DMS153 treated with DMSO at 0.1 percent for 48 hours (cell line): ENCODE results near the gene TECTB.

Source experiments
- DNase-seq: peaks from one replicate; lab custom pipeline; 2025; ENCODE audit not compliant: unreplicated experiment; lab: John Stamatoyannopoulos, UW

Gene TECTB

DNA sequence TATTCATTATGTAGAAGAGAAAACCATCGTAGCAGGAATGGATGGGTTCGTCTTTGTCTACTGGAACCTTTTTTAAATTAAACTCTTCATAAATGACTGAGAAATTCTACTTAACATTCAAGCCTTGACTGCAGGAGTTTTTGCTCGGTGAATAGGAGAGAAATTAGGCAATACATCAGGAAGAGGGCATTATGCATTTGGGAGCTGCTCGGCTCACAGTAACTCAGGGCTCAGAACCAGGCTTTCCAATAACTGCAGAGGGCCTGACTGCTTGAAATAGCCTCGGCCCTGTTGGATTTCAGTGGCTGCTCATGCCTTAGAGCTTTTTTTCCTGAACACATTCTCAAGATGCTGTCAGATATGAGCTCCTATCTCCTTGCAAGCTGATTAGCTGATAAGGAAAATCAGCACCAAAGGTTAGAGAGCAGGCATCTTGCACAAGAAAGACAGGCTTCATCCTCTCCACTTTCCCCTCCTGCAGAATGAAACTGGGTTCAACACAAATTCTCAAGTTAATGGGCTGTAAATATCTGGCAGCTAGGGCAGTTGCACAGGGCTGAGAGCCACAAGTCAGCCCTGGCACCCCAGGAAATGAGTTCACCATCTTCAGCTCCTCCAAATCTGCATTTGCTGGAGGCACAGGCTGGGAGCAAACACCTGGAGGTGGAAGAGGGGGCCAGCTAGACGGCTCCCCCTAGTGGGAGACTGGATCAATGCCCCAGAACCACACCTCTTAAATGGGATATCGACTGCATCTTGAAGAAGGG lies 24.3 kb downstream of the TECTB start:
- DNase-seq, result peak; percentile 1

DNA sequence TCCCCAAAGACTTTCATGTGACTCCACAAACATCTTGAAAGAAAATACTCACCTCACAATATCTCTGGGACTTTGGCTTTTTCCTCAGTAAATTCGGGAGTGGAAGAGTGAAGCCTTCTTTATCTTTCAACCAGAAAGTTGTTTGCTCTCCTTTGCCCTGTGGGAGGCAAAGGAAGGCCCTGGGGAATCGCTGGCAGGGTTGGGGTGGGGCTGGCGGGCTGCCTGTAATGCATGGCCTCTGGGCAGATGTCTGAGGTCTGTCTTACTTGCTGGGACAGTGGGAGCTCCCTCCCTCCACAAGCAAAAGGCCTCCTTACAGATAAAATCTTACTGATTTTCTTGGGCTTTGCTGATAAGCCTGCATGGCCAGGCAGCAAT lies 24.9 kb downstream of the TECTB start:
- DNase-seq, result no peak

GRCh38 chr10:112311481-112311880 lies 28.3 kb downstream of the TECTB start:
- DNase-seq, result no peak

DNA sequence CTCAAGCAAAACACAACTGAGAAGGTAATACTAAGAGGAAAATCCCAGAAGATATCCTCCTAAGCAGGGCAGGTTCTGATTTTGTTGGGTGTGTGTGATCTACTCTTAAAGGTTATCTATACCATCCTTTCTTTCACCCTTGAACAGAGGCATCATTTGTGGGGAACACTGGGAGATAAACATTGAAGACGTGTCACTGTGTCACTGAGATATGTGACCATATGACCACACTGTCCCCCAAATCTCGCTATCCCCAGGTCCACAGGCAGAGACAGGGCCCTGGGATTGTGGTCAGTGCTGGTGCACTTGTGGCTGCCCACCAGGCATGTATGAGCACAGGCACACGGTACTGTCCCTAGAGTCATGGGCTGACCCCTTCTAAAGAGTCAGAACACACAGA lies 30.0 kb downstream of the TECTB start:
- DNase-seq, result no peak

GRCh38 chr10:112313911-112314310 lies 30.7 kb downstream of the TECTB start:
- no peak for DNase-seq

GRCh38 chr10:112314822-112315474 lies 31.7 kb downstream of the TECTB start:
- peak; percentile 45 for DNase-seq

DNA sequence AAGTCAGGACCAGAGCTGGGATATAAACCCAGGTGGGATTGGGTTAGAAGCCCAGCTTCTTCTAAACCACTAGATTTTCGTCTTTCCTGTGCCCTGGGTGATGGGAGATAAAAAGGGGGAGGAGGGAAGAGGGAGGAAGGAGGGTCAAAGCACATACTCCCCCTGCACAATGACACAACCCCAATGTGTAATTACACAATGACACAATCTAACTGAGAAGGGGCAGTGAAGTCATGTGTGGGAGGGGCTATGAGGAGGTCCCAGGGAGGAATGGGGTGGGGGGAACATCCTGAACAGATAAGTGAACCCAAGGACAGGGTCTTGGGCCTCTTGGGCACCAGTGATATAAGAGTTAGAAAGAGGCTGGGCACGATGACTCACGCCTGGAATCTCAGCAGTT lies 44.5 kb downstream of the TECTB start:
- no peak for DNase-seq

DNA sequence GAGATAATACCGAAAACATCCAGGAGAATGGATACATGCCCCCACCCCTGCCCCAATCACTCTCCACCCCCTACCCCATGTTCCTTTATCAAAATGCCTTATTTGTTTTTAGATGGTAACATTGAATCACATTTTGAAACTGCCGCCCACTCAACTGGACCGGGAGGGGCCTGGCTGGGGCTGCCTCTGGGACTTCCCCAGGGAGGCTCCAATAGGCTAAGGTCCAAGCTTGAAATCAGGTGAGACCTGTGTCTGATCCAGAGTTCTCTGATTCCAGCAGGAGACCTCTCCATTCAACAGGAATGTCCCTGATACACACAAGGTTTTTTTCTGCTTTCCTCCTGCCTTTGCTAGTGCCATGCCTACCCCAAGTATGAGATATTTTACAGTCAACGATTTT lies 47.0 kb downstream of the TECTB start:
- no peak for DNase-seq

GRCh38 chr10:112330607-112331160 lies 47.5 kb downstream of the TECTB start:
- DNase-seq, result no peak

DNA sequence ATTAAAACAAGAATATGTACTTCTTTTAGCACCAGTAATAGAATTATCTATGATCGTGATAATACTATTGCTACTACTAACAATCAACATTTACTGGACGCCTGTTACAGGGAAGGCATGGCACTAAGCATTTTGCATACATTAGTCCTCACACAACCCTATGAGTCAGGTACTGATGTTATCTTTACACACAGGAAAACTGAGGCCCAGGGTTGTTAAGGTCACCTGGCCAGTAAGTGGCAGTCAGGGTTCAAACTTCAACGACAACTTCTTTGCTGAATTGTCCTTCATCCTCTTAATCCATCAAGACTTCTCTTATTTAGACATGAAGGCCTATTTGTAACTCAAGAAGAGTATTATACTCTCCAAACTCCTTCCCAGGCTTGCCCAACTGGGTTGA lies 48.8 kb downstream of the TECTB start:
- no peak for DNase-seq

DNA sequence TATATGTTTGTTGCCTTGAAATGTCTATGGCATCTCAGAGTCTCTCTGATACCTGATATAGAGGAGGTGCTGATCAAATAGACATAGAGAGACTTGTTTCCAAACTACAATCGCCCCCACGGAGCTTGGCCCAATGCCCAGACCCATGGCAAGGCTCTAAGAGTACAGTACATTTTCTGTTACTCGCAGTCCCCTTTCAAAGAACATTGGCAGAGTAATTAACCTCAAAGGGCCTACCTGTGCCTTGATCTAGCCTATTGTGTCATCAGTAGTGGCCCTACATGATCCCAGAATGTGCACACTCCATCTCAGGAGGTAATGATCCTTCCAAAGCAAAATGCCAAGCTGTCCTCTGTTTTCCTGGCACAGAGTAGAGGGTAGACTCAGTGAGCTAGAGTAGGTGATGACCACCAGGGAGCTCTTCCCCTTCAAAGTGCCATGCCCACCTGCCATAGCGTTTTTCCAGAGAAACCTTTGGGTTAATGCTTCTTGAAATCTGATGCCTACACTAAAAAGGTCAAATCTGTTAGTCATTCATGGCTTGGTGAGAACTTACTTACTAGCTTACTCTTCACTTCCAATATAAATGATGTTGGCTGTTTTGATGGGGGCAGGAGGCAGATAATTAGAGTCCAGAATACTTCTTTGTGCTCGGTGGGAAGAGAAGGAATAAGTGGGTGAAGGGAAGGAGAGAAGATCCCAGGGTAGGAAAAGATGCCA lies 49.5 kb downstream of the TECTB start:
- DNase-seq, result peak; percentile 38

DNA sequence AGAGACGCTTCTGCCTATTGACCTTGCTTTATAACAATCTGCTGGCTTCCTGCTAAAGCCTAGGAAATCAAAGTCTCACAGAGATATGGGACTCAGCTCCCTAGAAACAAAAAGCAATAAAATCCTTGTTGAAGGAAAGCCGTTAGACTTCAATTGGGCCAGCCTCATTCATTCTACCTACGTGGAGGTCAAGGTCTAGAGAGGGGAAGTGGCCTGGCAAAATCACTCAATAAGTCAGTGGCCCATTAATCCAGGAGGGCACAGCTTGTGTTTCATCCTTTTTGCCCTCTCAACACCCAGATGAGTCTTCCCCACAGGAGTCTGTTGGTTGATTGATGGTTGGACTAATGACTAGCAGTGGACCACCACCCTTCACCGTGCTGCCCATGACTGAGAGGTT lies 50.3 kb downstream of the TECTB start:
- no peak for DNase-seq

GRCh38 chr10:112335111-112335867 lies 52.1 kb downstream of the TECTB start:
- DNase-seq, result no peak

DNA sequence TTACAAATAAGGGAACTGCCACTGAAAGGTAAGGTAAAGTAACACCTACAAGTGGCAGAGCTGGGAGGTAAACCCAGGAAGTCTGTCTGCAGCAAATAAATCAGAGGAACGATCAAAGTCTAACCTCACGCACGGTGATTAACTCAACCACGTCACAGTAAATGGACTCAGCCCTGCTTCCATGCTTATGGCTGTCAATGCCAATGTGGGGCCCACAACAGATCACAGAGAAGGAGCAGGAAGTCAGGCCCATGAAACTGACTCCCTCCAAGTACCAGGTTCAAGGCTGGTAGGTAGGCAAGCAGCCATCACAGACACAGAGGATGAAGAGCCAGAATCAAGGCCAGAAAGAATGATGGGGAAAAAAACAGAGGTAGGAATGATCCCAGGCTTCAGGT lies 52.7 kb downstream of the TECTB start:
- DNase-seq, result no peak

GRCh38 chr10:112336556-112337201 lies 53.5 kb downstream of the TECTB start:
- DNase-seq, result no peak

- DNase-seq, result no peak
Observed at GRCh38 chr10:112338957-112339356, 55.8 kb downstream of the TECTB start.

GRCh38 chr10:112340601-112341000 lies 57.4 kb downstream of the TECTB start:
- DNase-seq, result no peak

DNA sequence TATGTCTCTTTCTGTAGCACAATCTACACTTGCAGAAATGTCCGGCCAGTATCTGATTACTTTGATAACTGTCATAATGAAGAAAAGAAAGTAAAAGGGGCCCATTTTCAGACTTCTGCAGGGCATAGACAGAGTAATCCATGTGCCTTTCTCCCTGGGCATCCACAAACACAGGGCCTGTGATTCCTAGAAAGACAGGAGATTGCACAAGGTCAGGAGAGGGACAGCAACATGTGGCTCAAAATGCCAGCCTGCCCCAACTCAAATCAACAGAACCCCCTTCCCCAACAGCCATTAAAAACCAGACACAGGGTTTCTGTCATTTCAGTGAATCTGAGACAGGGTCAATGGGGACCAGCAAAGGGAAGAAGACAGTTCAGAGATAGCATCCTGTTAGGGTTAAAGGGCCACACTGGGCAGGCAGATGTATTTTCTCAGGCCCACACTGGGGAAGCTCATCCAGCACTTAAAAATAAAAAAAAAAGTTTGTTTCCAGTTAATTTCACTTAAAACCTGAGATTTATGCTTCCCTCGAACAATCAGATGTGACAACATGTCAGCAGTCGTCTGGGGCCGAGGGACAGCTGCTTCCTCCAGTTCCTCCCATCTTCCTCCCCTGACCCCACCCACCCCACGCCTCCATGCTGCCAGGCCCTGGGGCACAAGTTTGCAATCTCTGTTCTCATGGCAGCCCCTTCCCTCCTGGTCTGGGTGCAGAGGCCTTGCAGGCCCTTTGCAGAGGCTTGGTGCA lies 60.0 kb downstream of the TECTB start:
- DNase-seq, result no peak

DNA sequence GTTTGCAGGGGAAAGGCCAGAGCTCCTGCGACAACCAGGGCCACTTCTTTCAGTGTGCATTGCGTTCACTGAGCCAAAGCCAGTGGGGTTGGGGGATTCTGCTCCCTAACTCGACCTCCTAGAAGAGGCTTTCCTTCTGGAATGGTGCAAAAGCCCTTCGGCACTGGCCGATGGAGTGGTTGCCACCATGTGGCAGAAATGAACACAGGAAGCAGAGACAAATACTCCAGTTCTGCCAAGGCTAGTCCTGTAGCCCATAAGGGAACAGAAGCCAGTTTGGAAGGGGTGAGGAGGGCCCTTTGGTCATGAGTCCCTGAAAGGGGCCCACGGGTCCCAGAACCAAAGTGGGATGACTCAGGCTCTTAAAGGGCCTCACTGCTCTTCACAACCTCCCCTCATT lies 61.1 kb downstream of the TECTB start:
- no peak for DNase-seq

DNA sequence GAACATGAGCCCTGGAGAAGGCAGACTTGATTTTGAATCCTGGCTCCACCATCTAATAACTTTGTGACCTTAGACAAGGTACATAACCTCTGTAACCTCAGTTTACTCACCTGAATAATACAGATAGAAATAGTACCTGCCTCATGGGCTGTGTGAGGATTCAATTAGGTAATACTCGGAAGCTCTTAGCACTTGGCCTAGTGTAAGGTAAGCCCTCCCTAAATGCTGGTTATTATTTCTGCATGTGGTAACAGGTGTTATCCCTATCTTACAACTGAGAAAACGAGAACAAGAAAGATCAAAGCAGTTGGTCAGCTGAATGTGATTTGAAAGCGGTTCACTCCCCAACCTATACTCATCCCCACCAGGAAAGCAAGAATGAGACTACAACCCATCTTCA lies 62.0 kb downstream of the TECTB start:
- DNase-seq, result no peak
